NCI-H526 (cell line): ENCODE measurements around the gene MAGEA12.
"Not testable (repeated sequence)": the region's sequence is repeated elsewhere in the genome, so short reads cannot be mapped to it uniquely, and the experiment has no call there.

ENCODE experiments used
- DNase-seq, 2 experiments: peaks; one replicate each; lab custom pipeline; 2025; lab: John Stamatoyannopoulos, UW

MAGEA12 gene, protein sequence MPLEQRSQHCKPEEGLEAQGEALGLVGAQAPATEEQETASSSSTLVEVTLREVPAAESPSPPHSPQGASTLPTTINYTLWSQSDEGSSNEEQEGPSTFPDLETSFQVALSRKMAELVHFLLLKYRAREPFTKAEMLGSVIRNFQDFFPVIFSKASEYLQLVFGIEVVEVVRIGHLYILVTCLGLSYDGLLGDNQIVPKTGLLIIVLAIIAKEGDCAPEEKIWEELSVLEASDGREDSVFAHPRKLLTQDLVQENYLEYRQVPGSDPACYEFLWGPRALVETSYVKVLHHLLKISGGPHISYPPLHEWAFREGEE

GRCh38 chrX:152733261-152733975 is at the start of gene MAGEA12, which contains the start of gene CSAG1:
TSS of gene MAGEA12 (plus strand) at chrX:152733757. CDS start at chrX:152736162, 2,405 bp downstream.
TSS of gene CSAG1 (minus strand) at chrX:152733721. CDS start at chrX:152732460, 1,261 bp downstream.
- DNase-seq = no peak

GRCh38 chrX:152697952-152698931 is 35.3 kb upstream of the MAGEA12 start, which contains the start of gene MAGEA3:
TSS of gene MAGEA3 (plus strand) at chrX:152698794. CDS start at chrX:152700833, 2,039 bp downstream.
- not testable (repeated sequence) for DNase-seq

GRCh38 chrX:152700390-152700789 is 33.2 kb upstream of the MAGEA12 start:
- not testable (repeated sequence) for DNase-seq

GRCh38 chrX:152706500-152706899 is 27.1 kb upstream of the MAGEA12 start:
- DNase-seq = not testable (repeated sequence)

GRCh38 chrX:152709173-152709572 is 24.4 kb upstream of the MAGEA12 start, which contains the start of gene CSAG2:
TSS of gene CSAG2 (minus strand) at chrX:152709273. CDS start at chrX:152709112, 161 bp downstream.
- DNase-seq = not testable (repeated sequence)

DNA sequence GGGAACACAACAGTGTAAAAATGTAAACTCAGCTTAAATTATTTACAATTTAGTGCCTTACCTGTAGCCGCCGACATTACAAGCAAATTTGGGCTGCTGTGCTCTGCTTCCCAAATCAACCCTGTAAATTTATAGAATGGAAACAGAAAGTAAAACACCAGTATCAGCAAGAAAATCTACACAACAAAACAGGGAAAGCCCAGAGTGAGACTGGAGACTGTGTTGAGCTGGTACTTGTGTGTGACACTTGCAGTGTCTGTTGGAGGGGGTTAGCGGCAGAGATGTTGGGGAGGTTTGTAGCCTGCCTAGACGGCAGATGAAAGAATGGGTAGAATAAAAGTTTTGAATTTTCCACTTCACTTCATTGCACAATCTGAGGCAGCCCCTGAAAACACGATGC is 20.4 kb upstream of the MAGEA12 start:
- not testable (repeated sequence) for DNase-seq

- DNase-seq = not testable (repeated sequence)
Measured at GRCh38 chrX:152713815-152714787, 19.5 kb upstream of the MAGEA12 start, which contains the start of gene MAGEA2B. TSS of gene MAGEA2B (plus strand) at chrX:152714628. CDS start at chrX:152717107, 2,479 bp downstream.

DNA sequence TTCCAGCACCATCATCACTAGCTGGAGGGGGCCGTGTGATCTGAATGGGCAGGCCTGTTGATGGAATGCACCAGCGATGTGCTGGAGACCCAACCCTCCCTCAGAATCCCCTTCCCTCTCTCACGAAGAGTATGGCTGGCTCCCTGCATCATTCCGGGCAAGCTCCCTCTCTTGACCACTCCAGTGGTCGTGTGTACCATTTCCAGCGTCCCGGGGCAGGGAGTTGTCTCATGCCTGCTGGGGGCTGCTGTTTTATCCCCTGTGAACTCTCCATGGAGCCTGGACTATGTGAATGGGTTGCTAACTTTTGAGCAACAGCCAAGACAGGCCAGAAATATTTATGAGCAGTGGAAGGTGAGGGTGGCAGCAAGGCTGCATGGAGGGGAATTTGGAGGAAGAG is 8.1 kb upstream of the MAGEA12 start:
- DNase-seq = no peak

DNA sequence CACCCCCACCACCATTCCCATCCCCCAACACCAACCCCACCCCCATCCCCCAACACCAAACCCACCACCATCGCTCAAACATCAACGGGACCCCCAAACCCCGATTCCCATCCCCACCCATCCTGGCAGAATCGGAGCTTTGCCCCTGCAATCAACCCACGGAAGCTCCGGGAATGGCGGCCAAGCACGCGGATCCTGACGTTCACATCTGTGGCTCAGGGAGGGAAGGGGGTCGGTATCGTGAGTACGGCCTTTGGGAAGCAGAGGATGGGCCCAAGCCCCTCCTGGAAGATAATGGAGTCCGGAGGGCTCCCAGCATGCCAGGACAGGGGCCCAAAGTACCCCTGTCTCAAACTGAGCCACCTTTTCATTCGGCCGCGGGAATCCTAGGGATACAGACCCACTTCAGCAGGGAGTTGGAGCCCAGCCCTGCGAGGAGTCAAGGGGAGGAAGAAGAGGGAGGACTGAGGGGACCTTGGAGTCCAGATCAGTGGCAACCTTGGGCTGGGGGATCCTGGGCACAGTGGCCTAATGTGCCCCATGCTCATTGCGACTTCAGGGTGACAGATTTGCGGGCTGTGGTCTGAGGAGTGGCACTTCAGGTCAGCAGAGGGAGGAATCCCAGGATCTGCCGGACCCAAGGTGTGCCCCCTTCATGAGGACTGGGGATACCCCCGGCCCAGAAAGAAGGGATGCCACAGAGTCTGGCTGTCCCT is 744 bp downstream of the MAGEA12 start:
- DNase-seq = not testable (repeated sequence)

DNA sequence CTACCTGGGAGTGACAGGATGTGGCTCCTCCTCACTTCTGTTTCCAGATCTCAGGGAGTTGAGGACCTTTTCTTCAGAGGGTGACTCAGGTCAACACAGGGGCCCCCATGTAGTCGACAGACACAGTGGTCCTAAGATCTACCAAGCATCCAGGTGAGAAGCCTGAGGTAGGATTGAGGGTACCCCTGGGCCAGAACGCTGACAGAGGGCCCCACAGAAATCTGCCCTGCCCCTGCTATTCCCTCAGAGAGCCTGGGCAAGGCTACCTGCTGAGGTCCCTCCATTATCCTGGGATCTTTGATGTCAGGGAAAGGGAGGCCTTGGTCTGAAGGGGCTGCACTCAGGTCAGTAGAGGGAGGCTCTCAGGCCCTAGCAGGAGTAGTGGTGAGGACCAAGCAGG is 1.5 kb downstream of the MAGEA12 start:
- DNase-seq = no peak

DNA sequence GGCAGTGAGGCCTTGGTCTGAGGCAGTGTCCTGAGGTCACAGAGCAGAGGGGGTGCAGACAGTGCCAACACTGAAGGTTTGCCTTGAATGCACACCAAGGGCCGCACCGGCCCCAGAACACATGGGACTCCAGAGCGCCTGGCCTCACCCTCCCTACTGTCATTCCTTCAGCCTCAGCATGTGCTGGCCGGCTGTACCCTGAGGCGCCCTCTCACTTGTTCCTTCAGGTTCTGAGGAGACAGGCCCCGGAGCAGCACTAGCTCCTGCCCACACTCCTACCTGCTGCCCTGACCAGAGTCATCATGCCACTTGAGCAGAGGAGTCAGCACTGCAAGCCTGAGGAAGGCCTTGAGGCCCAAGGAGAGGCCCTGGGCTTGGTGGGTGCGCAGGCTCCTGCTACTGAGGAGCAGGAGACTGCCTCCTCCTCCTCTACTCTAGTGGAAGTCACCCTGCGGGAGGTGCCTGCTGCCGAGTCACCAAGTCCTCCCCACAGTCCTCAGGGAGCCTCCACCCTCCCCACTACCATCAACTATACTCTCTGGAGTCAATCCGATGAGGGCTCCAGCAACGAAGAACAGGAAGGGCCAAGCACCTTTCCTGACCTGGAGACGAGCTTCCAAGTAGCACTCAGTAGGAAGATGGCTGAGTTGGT is 2.4 kb downstream of the MAGEA12 start:
- DNase-seq = no peak

- DNase-seq = not testable (repeated sequence)
Measured at GRCh38 chrX:152736528-152736927, 3.0 kb downstream of the MAGEA12 start.

GRCh38 chrX:152738560-152738959 is 5.0 kb downstream of the MAGEA12 start:
- no peak for DNase-seq

DNA sequence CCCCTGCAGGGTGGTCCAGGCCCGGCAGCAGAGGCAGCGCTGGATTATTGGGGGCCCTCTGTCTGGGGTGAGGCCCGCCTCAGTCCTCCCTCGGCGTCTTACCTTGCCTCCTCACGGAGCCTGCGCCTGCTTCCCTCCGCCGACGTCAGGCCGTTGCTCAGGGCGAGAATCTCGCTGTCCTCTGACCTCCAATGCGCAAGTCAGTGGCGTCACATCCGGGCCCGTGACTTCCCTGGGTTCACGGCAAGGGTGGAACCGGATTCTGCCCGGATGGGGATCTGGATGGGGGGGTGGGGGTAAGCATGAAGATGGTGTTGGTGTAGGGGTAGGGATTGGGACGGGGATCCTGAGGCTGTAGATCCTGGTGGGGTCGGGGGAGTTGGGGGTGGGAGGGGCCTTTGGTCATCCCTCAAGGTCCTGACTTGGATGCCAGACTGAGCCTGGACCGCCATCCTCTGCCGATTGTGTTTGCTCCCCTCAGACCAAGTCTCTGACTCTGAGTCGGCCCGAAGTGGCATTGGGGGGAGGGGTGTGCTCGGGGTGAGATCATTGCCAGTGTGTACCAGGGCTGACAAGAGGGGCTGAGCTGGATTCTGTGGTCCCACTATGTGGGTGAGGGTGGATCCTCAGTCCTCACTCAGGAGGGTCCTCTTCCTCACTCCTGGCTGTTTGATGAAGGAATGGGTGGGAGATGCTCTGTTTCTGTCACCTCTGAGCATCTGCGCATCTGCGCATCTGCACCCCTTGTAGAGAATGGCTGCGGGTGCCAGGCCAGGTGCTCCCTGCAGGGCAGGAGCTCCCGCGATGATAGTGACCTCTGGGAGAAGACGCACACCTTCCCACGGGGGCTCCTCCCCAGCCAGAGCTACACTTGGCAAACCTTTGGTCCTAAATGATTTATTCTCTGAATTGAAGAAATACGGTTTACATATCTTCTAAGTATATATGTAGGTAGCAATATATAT is 20.4 kb downstream of the MAGEA12 start, which contains the start of gene MAGEA2:
Gene MAGEA2 (minus strand): TSS at position 157 of the 965 bp plus-strand sequence. CDS start 2,479 bp downstream, outside the sequence.
- DNase-seq = not testable (repeated sequence)

- not testable (repeated sequence) for DNase-seq
Measured at GRCh38 chrX:152754871-152755270, 21.3 kb downstream of the MAGEA12 start.

DNA sequence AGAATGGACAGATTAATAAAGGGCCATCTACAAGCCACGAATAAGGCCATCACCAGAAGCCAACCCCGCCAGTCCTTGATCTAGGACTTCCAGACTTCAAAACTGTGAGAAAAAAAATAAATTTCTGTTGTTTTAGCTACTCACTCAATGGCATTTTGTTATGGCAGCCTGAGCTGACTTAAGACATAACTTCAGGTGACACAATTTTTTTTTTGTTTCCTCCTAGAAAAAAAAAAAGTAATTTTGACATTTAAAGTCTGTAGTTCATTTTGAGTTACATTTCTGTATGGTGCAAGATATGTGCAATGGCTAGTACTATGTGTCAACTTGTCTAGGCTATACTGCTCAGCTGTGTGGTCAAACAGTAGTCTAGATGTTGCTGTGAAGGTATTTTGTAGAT is 25.4 kb downstream of the MAGEA12 start, which contains the start of gene CSAG3:
Gene CSAG3 (plus strand): TSS at position 301 of the 400 bp plus-strand sequence.
- DNase-seq = not testable (repeated sequence)

DNA sequence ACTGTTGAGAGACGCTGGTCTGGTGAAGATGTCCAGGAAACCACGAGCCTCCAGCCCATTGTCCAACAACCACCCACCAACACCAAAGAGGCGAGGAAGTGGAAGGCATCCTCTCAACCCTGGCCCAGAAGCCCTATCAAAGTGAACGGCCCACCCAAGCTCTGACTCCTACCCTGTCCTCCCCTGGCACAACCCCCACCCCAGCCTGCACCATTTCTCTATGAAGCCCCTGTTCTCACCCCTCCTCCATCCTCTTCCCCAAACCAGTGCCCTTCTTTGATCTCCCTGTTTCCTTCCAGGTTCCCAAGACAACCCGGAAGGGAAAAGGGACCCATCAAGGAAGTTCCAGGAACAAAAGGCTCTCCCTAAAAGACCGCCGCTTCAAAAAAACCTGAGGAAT is 26.0 kb downstream of the MAGEA12 start:
- not testable (repeated sequence) for DNase-seq

DNA sequence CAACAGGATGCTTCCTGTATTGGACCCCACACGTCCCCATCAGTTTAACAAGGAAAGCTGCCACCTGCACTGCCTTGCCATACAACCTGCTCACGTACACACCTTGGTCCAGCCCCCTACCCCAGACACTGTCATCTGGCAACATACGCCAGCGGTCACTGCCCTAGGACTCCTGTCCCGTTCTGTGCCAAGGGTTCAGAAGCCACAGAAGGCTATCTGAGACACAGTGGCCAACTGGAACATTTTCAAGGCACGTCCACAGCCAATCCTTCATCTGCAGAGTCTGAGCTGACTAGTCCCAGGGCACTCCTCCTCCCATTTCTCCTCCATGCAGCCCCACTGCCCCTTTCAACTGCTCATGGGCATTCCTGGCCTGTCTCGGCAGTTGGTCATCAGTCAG is 28.0 kb downstream of the MAGEA12 start:
- DNase-seq = not testable (repeated sequence)
